GM10266 (cell line): ENCODE measurements around the gene CPT1C.

Source experiments
- DNase-seq: peaks from one replicate; pipeline ENCODE4 v3.0.0; 2012; ENCODE audit errors: extremely low spot score
- CTCF ChIP-seq: IDR thresholded peaks from 2 replicates; pipeline ENCODE4 v1.5.1; 2012; ENCODE audit warnings: mild to moderate bottlenecking, low read depth; ENCODE audit not compliant: control insufficient read depth, insufficient read depth; ENCODE audit errors: missing control alignments

CPT1C gene

DNA sequence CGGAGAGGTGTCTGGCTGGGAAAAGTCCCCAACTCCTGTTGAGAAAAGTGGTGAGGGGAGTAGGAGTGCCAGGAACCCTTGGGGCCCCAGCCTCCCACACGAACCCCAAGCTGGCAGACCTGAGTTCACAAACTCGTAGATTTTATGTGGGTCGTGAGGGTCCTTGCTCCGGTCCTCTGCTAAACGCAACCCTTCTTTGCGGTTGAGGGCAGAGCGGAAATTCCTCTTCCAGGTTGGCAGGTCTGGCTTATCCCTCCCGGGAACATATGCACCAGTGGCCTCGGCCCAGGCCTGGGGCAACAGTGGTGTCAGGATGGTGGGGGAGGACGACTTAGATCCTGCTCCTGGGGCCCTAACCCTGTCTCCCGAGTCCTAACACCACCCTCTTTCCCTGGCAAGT, 27.7 kb upstream of the CPT1C start:
- no peak for TF ChIP-seq CTCF
- DNase-seq, result no peak

- peak; percentile 91 for DNase-seq
- no peak for TF ChIP-seq CTCF
Measured at GRCh38 chr19:49664171-49665035, 26.5 kb upstream of the CPT1C start.

- DNase-seq, result no peak
- no peak for TF ChIP-seq CTCF
Measured at GRCh38 chr19:49665036-49665350, 25.9 kb upstream of the CPT1C start.

DNA sequence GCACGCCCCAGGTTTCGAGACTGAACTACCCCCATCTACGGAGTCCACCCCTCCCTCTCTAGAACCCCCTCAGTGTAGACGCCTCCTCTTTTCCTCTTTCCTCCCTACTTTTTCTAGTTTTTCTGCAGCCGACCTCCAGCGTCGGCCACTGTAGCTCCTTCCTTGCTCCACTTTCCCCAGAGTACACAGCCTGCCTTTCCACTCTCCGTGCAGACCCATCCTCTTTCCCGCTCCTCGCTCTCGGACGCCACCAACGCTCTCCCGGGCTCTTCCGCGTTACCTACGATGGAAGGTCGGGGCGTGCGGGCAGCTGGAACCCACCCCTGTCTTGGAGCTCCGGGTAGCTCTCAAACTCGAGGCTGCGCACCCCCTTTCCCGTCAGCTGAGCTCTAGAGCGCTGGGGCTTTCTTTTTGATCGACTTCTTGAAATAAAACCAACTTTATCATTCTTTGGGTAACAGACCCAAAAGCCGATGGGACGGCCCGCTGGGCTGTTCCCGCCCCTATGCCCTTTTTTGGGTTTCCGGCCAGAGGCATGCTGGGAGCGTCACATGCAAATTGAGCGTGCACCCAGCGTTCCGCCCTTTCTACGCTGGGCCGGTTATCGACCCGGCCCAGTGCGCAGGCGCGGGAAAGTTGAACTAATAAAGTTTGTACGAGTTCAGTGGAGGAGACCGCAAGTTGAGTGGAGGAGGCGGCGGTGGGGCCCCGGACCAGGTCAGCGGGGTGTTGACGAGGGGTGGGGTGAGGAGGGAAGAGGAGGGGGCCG, 25.4 kb upstream of the CPT1C start, which contains the start of the genes BCL2L12 and IRF3:
Gene BCL2L12, plus strand, starts transcription at position 583 of the 769 bp plus-strand sequence. CDS start 760 bp downstream, outside the sequence.
Gene IRF3, minus strand, starts transcription at position 507 of the 769 bp plus-strand sequence. CDS start 1,019 bp downstream, outside the sequence.
- peak; percentile 99 for DNase-seq
- no peak for TF ChIP-seq CTCF

DNA sequence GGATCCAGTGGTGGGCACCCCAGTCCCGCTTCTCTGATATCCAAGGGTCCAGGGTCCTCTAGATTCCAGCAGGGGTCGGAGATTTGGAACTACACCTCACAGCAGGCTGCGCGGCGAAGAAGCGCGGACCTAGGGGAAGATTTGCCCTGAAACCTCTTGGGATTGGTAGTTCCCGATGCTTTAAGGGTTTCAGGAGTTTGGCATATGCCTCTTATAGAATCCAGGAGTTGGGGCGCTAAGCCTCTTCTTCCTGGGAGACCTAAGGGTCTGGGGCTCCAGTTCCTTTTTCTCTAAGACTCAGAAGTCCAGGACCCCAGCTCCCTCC, 24.8 kb upstream of the CPT1C start:
- no peak for TF ChIP-seq CTCF
- DNase-seq, result no peak

DNA sequence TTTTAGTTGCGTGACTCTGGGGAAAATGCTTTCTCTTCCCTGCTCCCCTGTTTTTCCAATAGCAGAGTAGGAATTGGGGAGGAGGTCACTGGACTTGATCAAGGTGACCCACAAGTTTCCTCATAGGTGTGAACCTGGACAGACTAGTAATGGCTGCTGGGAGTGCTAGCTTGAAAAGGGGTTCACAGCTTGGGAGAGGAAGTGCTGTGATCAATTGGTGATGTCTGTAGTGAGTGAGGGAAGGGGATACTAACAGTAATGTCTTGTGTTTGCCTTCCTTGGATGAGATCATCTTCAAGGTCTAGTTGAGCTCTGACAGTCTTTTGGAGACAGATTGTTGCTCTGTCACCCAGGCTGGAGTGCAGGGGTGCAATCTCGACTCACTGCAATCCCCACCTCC, 23.4 kb upstream of the CPT1C start:
- no peak for DNase-seq
- TF ChIP-seq CTCF, result no peak

DNA sequence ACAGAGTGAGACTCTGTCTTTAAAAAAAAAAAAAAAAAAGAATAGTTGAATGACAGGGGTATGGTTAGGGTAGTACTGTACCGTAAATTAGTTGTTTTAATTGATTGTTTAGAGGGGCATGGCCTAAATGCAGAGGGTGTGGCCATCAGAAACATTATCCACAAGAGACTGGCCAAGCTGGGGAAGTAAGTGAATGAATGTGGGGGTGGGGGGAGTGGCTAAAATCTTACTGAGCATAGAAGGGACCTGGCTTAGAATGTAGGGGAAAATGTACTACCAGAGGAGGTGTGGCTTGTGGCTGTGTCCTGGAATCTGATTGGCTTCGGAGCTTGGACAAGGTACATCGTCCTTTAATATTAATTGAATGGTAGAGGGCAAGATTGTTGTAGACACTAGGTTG, 21.4 kb upstream of the CPT1C start:
- TF ChIP-seq CTCF, result no peak
- DNase-seq, result no peak
